Thoracic aorta (tissue), 2 donors: ENCODE results near the gene TBC1D8B. TPM values are rescaled to one million over a fixed set of nuclear protein-coding genes. Genes with fewer than 3 reads are reported as not detected.
"Not testable (repeated sequence)": the region's sequence is repeated elsewhere in the genome, so short reads cannot be mapped to it uniquely, and the experiment has no call there.

Experiments used
- ATAC-seq: fragments of 150-250 bp; one replicate; pipeline ENCODE4 v1.8.0; 2017; ENCODE audit warnings: low read depth; ENCODE audit not compliant: insufficient number of reproducible peaks, low FRiP score
- DNase-seq: peaks from one replicate; pipeline ENCODE4 v3.0.0-alpha.2; 2020; ENCODE audit warnings: low spot score
- H3K27ac ChIP-seq, 2 donors: fragments of 200-600 bp; sonication (generic); 1 replicate in 1 of 2; 2 replicates in 1 of 2; pipeline ENCODE4 v1.5.1; 2016; ENCODE audit warnings: mild to moderate bottlenecking in 2 of 2, moderate library complexity in 2 of 2
- H3K27me3 ChIP-seq: fragments of 200-600 bp; sonication (generic); replicated peaks from 2 replicates; pipeline ENCODE4 v1.6.0; 2016; ENCODE audit warnings: mild to moderate bottlenecking; ENCODE audit not compliant: insufficient read depth
- H3K36me3 ChIP-seq: fragments of 200-600 bp; sonication (generic); one replicate; pipeline ENCODE4 v1.5.1; 2016
- H3K4me1 ChIP-seq, 2 donors: fragments of 200-600 bp; sonication (generic); 1 replicate in 1 of 2; 2 replicates in 1 of 2; pipeline versions ENCODE4 v1.5.1 to v1.6.0; 2016; ENCODE audit warnings: low read depth in 2 of 2, mild to moderate bottlenecking in 1 of 2; ENCODE audit not compliant: control insufficient read depth in 1 of 2
- H3K4me3 ChIP-seq: fragments of 200-600 bp; sonication (generic); 2 replicates; pipeline ENCODE4 v1.5.1; 2016; ENCODE audit warnings: mild to moderate bottlenecking
- H3K9me3 ChIP-seq: fragments of 200-600 bp; sonication (generic); 2 replicates; pipeline ENCODE4 v1.5.1; 2016
- CTCF ChIP-seq: fragments of 200-600 bp; sonication (generic); IDR thresholded peaks from one replicate; pipeline ENCODE4 v1.5.1; 2019; ENCODE audit warnings: antibody characterized with exemption
- total RNA-seq, 2 donors: library from RNA; depleted of rRNA; stranded (reverse); fragments of >200 nt; gene quantifications; one replicate each; pipeline versions ENCODE4 v1.1.0 to v1.2.3, GENCODE V29; 2016

TBC1D8B gene
- total RNA-seq, 2 donors from 2014 or later: 7.9 to 16.9 TPM

- no peak overlapping the region for H3K27ac ChIP-seq
- H3K36me3 ChIP-seq: no peaks in the 10 kb centered on the region
- TF ChIP-seq CTCF: no peak
- no peak for DNase-seq
- H3K4me3 ChIP-seq: no peak overlapping the region
- H3K27me3 ChIP-seq: no peaks in the 10 kb centered on the region
- H3K4me1 ChIP-seq: no peaks in the 10 kb centered on the region
- no peaks in the 10 kb centered on the region for H3K9me3 ChIP-seq
- ATAC-seq: no peak
Measured at GRCh38 chrX:106862972-106863688, 60.7 kb downstream of the TBC1D8B start.

GRCh38 chrX:106863697-106864096 is 61.2 kb downstream of the TBC1D8B start:
- no peaks in the 10 kb centered on the region for H3K9me3 ChIP-seq
- no peaks in the 10 kb centered on the region for H3K27me3 ChIP-seq
- DNase-seq (no peak), ATAC-seq (no peak)
- no peak overlapping the region for H3K4me3 ChIP-seq
- no peaks in the 10 kb centered on the region for H3K36me3 ChIP-seq
- no peaks in the 10 kb centered on the region for H3K4me1 ChIP-seq
- no peak for TF ChIP-seq CTCF
- no peak overlapping the region for H3K27ac ChIP-seq

GRCh38 chrX:106872796-106873195 is 70.3 kb downstream of the TBC1D8B start:
- not testable (repeated sequence) for H3K36me3 ChIP-seq, DNase-seq, H3K27me3 ChIP-seq, ATAC-seq, H3K27ac ChIP-seq, H3K4me1 ChIP-seq, H3K4me3 ChIP-seq, H3K9me3 ChIP-seq

- H3K27me3 ChIP-seq: no peaks in the 10 kb centered on the region
- H3K4me3 ChIP-seq: no peak overlapping the region
- ATAC-seq (no peak), DNase-seq (no peak)
- no peaks in the 10 kb centered on the region for H3K4me1 ChIP-seq
- H3K9me3 ChIP-seq: no peaks in the 10 kb centered on the region
- TF ChIP-seq CTCF: peak; percentile 29
- no peak overlapping the region for H3K27ac ChIP-seq
- no peaks in the 10 kb centered on the region for H3K36me3 ChIP-seq
Measured at GRCh38 chrX:106874075-106874474, 71.6 kb downstream of the TBC1D8B start.

GRCh38 chrX:106875151-106875550 is 72.7 kb downstream of the TBC1D8B start:
- Histone ChIP-seq H3K4me1 (no peaks in the 10 kb centered on the region), H3K27ac (no peak overlapping the region), H3K4me3 (no peak overlapping the region), H3K9me3 (no peaks in the 10 kb centered on the region), H3K27me3 (no peaks in the 10 kb centered on the region), H3K36me3 (no peaks in the 10 kb centered on the region)
- DNase-seq (no peak), ATAC-seq (no peak)
- TF ChIP-seq CTCF: no peak

- ATAC-seq: no peak
Measured at GRCh38 chrX:106889468-106889867, 87.0 kb downstream of the TBC1D8B start.

More at GRCh38 chrX:106889468-106889867, 87.0 kb downstream of the TBC1D8B start:
- DNase-seq: no peak
- Histone ChIP-seq H3K36me3 (no peaks in the 10 kb centered on the region), H3K4me1 (no peaks in the 10 kb centered on the region), H3K4me3 (no peak overlapping the region), H3K27ac (no peak overlapping the region), H3K27me3 (no peaks in the 10 kb centered on the region), H3K9me3 (no peaks in the 10 kb centered on the region)
- TF ChIP-seq CTCF: no peak
